Natural killer cell (primary cell): ENCODE results near the gene NPTXR. TPM values are rescaled to one million over a fixed set of nuclear protein-coding genes. Genes with fewer than 3 reads are reported as not detected.

Experiments used
- ATAC-seq, 3 donors: fragments of 150-1000 bp in 2 of 3; fragments of 200-7000 bp in 1 of 3; cut with Tn5 transposase; 1 replicate in 1 of 3; 2 replicates in 2 of 3; pipeline ENCODE4 v1.10.0; 2021; ENCODE audit warnings: mild to moderate bottlenecking in 2 of 3, moderate library complexity in 2 of 3
- DNase-seq, 2 donors: peaks; one replicate each; pipeline versions ENCODE4 v3.0.0 to v3.0.0-alpha.2; 2013 to 2021; ENCODE audit warnings: mixed read lengths in 1 of 2
- H3K27ac ChIP-seq: one replicate; pipeline ENCODE4 v1.5.1; 2013; ENCODE audit warnings: mild to moderate bottlenecking, low read length
- H3K27me3 ChIP-seq: one replicate; pipeline ENCODE4 v1.6.1; 2013; ENCODE audit warnings: low read length; ENCODE audit not compliant: control insufficient read depth, insufficient read depth
- H3K36me3 ChIP-seq: one replicate; pipeline ENCODE4 v1.6.1; 2013; ENCODE audit warnings: low read length; ENCODE audit not compliant: control insufficient read depth, insufficient read depth
- H3K4me1 ChIP-seq: one replicate; pipeline ENCODE4 v1.6.1; 2013; ENCODE audit warnings: low read length; ENCODE audit not compliant: control insufficient read depth, insufficient read depth
- H3K4me3 ChIP-seq: one replicate; pipeline ENCODE4 v1.5.1; 2013; ENCODE audit warnings: low read length
- H3K9me3 ChIP-seq: one replicate; pipeline ENCODE4 v1.6.1; 2013; ENCODE audit warnings: low read length; ENCODE audit not compliant: control insufficient read depth, insufficient read depth
- H3K27ac Mint-ChIP-seq, 2 donors: one replicate each; pipeline ENCODE4 v1.8.0; 2022; ENCODE audit warnings: mild to moderate bottlenecking in 2 of 2, mixed read lengths in 2 of 2, moderate library complexity in 1 of 2
- H3K27me3 Mint-ChIP-seq, 2 donors: one replicate each; pipeline ENCODE4 v1.8.0; 2022; ENCODE audit warnings: low read depth in 2 of 2, mixed read lengths in 2 of 2
- H3K36me3 Mint-ChIP-seq: one replicate; pipeline ENCODE4 v1.8.0; 2022; ENCODE audit warnings: mixed read lengths
- H3K4me1 Mint-ChIP-seq, 2 donors: one replicate each; pipeline ENCODE4 v1.8.0; 2022; ENCODE audit warnings: mixed read lengths in 2 of 2
- H3K4me3 Mint-ChIP-seq: one replicate; pipeline ENCODE4 v1.8.0; 2022; ENCODE audit warnings: mild to moderate bottlenecking, moderate library complexity, mixed read lengths
- H3K9me3 Mint-ChIP-seq, 2 donors: one replicate each; pipeline ENCODE4 v1.8.0; 2022; ENCODE audit warnings: mixed read lengths in 2 of 2
- CTCF ChIP-seq: fragments of 200-600 bp; IDR thresholded peaks from one replicate; pipeline ENCODE4 v1.8.0; 2022; ENCODE audit warnings: antibody characterized with exemption
- WGBS: methylation state at CpG from one replicate; pipeline ENCODE4 v1.1.7; 2013; ENCODE audit warnings: missing lambda C conversion rate; ENCODE audit not compliant: insufficient coverage; 5-methylcytosine and 5-hydroxymethylcytosine counted together
- intact Hi-C: fragments of 100-400 bp; cut with micrococcal nuclease; formaldehyde crosslinking; loops from one replicate; pipeline ENCODE4 v1.14.2; 2022
- total RNA-seq, 4 donors: library from RNA; stranded (reverse); fragments of 120-200 nt in 1 of 4; gene quantifications; one replicate each; pipeline versions ENCODE4 v1.2.3 to v1.2.4, GENCODE V29; 2013 to 2022

The NPTXR gene
- total RNA-seq, 3 donors from 2014 or later (not counting 1 experiment from before 2014, with no cell fraction given), result 4.8 to 8.2 (median 6.1) TPM

- no peaks in the 10 kb centered on the region for H3K27me3 ChIP-seq
- no peaks in the 10 kb centered on the region for H3K27me3 Mint-ChIP-seq
- 89% methylated on average over 4 of the region's 4 CpGs for WGBS
- no peaks in the 10 kb centered on the region for H3K9me3 Mint-ChIP-seq
- H3K36me3 Mint-ChIP-seq, result no peaks in the 10 kb centered on the region
- DNase-seq (no peak), ATAC-seq (no peak)
- no peaks in the 10 kb centered on the region for H3K4me1 Mint-ChIP-seq
- intact Hi-C loops, result no loop called here
- TF ChIP-seq CTCF, result no peak
- no peaks in the 10 kb centered on the region for H3K36me3 ChIP-seq
- no peak overlapping the region for H3K4me3 ChIP-seq
- H3K27ac ChIP-seq, result no peak overlapping the region
- H3K4me1 ChIP-seq, result no peaks in the 10 kb centered on the region
- H3K27ac Mint-ChIP-seq, result no peak overlapping the region
- no peak overlapping the region for H3K4me3 Mint-ChIP-seq
- no peaks in the 10 kb centered on the region for H3K9me3 ChIP-seq
These were observed 20.8 kb downstream of the NPTXR start for GRCh38 chr22:38823076-38823475.

DNA sequence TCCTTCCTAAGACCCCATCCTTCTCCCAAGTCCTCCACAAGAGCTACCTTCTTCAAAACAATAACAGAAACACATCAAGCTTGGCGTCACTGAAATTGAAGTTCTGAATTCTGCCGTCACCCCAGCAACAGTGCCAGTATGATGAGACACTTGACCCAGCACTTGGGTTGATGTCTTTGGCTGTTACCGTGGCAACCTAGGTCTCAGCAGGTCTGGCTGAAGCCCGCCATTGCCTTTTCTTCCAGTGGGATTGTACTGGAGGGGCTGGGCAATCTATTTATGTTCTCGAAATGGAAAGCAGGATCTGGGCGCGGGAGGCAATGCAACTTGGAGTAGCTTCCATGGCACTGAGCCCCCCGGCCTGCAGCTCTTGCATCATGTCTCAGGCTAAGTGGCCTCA lies 23.8 kb downstream of the NPTXR start:
- TF ChIP-seq CTCF, result no peak
- Mint-ChIP-seq H3K27ac (no peak overlapping the region), H3K4me1 (no peaks in the 10 kb centered on the region), H3K9me3 (no peaks in the 10 kb centered on the region), H3K27me3 (peaks cover 0 to 6% of the 10 kb centered on the region in 2 donors), H3K4me3 (no peak overlapping the region), H3K36me3 (no peaks in the 10 kb centered on the region)
- whole genome bisulfite sequencing, result 87% methylated on average over 8 of the region's 8 CpGs
- Histone ChIP-seq H3K27ac (no peak overlapping the region), H3K27me3 (no peaks in the 10 kb centered on the region), H3K4me3 (no peak overlapping the region), H3K9me3 (no peaks in the 10 kb centered on the region), H3K4me1 (no peaks in the 10 kb centered on the region), H3K36me3 (no peaks in the 10 kb centered on the region)
- intact Hi-C loops, result no loop called here
- DNase-seq (no peak), ATAC-seq (no peak)

- no peak for ATAC-seq
- Mint-ChIP-seq H3K4me1 (no peaks in the 10 kb centered on the region), H3K4me3 (no peak overlapping the region), H3K9me3 (no peaks in the 10 kb centered on the region), H3K36me3 (no peaks in the 10 kb centered on the region), H3K27me3 (peaks cover 0 to 6% of the 10 kb centered on the region in 2 donors), H3K27ac (no peak overlapping the region)
- 83% methylated on average over 10 of the region's 10 CpGs for WGBS
- intact Hi-C loops, result no loop called here
- H3K4me3 ChIP-seq, result no peak overlapping the region
- no peaks in the 10 kb centered on the region for H3K36me3 ChIP-seq
- no peaks in the 10 kb centered on the region for H3K4me1 ChIP-seq
- no peaks in the 10 kb centered on the region for H3K27me3 ChIP-seq
- H3K9me3 ChIP-seq, result no peaks in the 10 kb centered on the region
- no peak for DNase-seq
- no peak overlapping the region for H3K27ac ChIP-seq
- no peak for TF ChIP-seq CTCF
These were observed 24.4 kb downstream of the NPTXR start for GRCh38 chr22:38819387-38819940.

DNA sequence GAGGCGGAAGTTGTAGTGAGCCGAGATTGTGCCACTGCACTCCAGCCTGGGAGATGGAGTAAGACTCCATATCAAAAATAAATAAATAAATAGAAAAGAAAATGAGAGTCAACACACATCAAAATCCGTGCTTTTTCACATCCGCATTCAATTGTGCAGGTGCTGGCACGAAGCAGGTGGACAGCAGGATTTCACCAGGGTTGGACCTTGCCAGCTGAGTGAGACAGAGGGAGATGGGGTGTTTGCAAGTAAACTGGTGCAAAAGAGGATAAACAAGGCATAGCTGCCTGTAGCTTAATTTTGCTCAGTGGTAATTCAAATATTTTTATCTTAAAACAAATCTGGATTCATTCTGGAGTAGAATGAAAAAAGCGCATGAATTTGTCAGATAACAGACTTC lies 26.6 kb downstream of the NPTXR start:
- H3K36me3 ChIP-seq, result no peaks in the 10 kb centered on the region
- 98% methylated on average over 5 of the region's 6 CpGs for WGBS
- Mint-ChIP-seq H3K27ac (no peak overlapping the region), H3K27me3 (peaks cover 0 to 11% of the 10 kb centered on the region in 2 donors), H3K4me3 (no peak overlapping the region), H3K36me3 (no peaks in the 10 kb centered on the region), H3K4me1 (no peaks in the 10 kb centered on the region), H3K9me3 (no peaks in the 10 kb centered on the region)
- ATAC-seq, result no peak
- no peak for TF ChIP-seq CTCF
- intact Hi-C loops, result no loop called here
- H3K9me3 ChIP-seq, result no peaks in the 10 kb centered on the region
- no peaks in the 10 kb centered on the region for H3K4me1 ChIP-seq
- no peak for DNase-seq
- no peak overlapping the region for H3K27ac ChIP-seq
- no peak overlapping the region for H3K4me3 ChIP-seq
- H3K27me3 ChIP-seq, result no peaks in the 10 kb centered on the region
